Lower leg skin (tissue), 4 donors: ENCODE results near the gene SCART1. TPM values are rescaled to one million over a fixed set of nuclear protein-coding genes. Genes with fewer than 3 reads are reported as not detected.

Experiments used
- DNase-seq, 2 donors: peaks; one replicate each; pipeline ENCODE4 v3.0.0-alpha.2; 2019; ENCODE audit warnings: low spot score in 2 of 2
- H3K4me3 ChIP-seq: fragments of 200-600 bp; sonication (generic); 2 replicates; pipeline ENCODE4 v1.5.1; 2017; ENCODE audit warnings: mild to moderate bottlenecking, low read depth; ENCODE audit not compliant: poor library complexity, severe bottlenecking
- POLR2A ChIP-seq, 2 donors: fragments of 450-650 bp; IDR thresholded peaks; one replicate each; pipeline ENCODE4 v1.6.1; 2016 to 2017; ENCODE audit warnings: antibody characterized with exemption in 2 of 2, mild to moderate bottlenecking in 1 of 2, moderate library complexity in 1 of 2
- WGBS, 2 donors: methylation state at CpG; one replicate each; pipeline ENCODE4 v1.1.5; 2018; 5-methylcytosine and 5-hydroxymethylcytosine counted together
- intact Hi-C: fragments of 100-400 bp; cut with DNase I; formaldehyde crosslinking; loops from one replicate; pipeline ENCODE4 v1.15.0; 2023; ENCODE audit warnings: low total_unique reads
- total RNA-seq, 4 donors: library from RNA; depleted of rRNA; stranded (reverse); fragments of >200 nt; gene quantifications; one replicate each; pipeline ENCODE4 v1.1.0, GENCODE V29; 2016
- TF ChIP-seq, protein P1 (sequence below), 3 donors: fragments of 450-650 bp; IDR thresholded peaks; one replicate each; pipeline ENCODE4 v1.5.1; 2016; ENCODE audit warnings: antibody characterized with exemption in 3 of 3, mild to moderate bottlenecking in 3 of 3, moderate library complexity in 2 of 3

SCART1 gene
- total RNA-seq, 4 donors from 2014 or later: 0.80 to 2.2 (median 1.6) TPM

DNA sequence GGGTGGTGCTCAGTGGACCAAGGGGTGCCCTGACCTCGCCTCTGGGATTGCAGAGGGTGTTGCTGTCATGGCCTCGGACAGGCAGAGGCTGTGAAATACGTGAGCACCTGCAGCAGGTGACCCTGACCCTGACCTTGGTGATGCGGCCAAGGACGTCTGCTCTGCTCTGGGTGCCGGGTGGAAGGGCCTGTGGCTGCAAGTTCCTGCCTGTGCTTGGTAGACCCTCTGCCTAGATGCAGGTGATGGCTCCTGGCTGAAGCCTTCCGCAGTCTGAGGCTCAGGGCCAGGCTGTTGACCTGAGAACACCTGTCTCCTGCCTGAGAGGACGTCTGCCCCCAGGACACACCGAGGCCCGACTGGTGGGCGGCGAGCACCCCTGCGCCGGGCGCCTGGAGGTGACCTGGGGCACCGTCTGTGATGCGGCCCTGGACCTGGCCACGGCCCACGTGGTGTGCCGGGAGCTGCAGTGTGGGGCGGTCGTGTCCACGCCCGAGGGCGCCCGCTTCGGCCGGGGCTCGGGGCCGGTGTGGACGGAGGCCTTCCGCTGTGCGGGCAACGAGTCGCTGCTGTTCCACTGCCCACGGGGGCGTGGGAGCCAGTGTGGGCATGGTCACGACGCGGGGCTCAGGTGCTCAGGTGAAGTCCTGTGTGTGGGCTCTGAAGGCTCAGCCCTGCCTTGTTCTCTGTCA lies 4.4 kb downstream of the SCART1 start:
- DNase-seq: peak in 1 of 2 donors; percentile 83
- TF ChIP-seq, protein P1, sequence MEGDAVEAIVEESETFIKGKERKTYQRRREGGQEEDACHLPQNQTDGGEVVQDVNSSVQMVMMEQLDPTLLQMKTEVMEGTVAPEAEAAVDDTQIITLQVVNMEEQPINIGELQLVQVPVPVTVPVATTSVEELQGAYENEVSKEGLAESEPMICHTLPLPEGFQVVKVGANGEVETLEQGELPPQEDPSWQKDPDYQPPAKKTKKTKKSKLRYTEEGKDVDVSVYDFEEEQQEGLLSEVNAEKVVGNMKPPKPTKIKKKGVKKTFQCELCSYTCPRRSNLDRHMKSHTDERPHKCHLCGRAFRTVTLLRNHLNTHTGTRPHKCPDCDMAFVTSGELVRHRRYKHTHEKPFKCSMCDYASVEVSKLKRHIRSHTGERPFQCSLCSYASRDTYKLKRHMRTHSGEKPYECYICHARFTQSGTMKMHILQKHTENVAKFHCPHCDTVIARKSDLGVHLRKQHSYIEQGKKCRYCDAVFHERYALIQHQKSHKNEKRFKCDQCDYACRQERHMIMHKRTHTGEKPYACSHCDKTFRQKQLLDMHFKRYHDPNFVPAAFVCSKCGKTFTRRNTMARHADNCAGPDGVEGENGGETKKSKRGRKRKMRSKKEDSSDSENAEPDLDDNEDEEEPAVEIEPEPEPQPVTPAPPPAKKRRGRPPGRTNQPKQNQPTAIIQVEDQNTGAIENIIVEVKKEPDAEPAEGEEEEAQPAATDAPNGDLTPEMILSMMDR (IDR thresholded peaks at IDR 0.05): no peak
- no peak for TF ChIP-seq POLR2A (IDR thresholded peaks at IDR 0.05)
- H3K4me3 ChIP-seq: no peak overlapping the region
- 94% methylated on average over 21 to 34 of the region's 40 CpGs for WGBS, 2 donors
- intact Hi-C loops: no loop called here

DNA sequence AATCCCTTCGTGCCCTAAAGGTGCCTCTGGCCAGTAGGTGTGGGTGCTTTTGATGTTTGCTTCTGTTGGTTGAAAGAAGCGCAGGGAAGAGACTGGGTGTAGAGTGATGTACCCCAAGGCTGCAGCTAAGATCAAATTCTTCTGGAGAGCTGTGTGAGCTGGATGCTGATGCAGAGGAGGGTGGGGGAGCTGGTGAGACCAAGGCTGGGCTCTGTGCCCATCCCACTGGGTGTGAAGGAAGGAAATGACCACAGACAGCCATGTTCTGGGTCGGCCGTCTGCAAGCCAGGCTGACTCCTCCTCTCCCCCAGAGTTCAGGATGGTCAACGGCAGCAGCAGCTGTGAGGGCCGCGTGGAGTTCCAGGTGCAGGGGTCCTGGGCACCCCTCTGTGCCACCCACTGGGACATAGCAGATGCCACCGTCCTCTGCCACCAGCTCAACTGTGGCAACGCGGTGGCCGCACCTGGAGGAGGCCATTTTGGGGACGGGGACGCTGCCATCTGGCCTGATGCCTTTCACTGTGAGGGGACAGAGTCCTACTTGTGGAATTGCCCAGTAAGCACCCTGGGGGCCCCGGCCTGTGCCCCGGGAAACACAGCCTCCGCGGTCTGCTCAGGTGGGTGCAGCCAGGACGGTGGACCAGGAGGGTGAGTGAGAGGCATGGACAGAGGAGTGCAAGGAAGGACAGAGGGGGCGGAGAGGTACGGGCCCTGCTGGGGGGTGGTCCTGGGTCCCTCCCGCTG lies 5.1 kb downstream of the SCART1 start:
- intact Hi-C loops: no loop called here
- DNase-seq: peak in 1 of 2 donors; percentile 69
- TF ChIP-seq, protein P1 (IDR thresholded peaks at IDR 0.05): no peak
- no peak overlapping the region for H3K4me3 ChIP-seq
- WGBS, 2 donors: 83 to 91% methylated on average over 17 of the region's 21 CpGs

DNA sequence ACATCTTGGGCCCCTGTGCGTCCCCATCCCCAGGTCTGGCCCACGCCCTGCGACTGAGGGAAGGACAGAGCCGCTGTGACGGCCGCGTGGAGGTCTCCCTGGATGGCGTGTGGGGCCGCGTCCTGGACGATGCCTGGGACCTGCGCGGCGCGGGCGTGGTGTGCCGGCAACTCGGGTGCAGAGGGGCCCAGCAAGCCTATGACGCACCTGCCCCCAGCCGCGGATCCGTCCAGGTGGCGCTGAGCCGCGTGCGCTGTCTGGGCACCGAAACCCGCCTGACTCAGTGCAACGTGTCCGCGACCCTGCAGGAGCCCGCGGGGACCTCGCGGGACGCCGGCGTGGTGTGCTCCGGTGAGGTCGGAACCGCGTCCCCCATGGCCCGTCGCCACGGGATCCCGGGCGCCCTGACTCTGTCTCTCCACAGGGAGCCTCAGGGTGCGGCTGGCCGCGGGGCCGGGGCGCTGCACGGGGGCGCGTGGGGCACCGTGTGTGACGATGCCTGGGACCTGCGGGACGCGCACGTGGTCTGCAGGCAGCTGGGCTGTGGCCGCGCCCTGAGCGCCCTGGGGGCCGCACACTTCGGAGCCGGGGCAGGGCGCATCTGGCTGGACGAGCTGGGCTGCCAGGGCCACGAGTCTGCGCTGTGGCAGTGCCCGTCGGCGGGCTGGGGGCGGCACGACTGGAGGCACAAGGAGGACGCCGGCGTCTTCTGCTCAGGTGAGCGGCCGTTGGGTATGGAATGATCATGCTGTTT lies 5.9 kb downstream of the SCART1 start:
- peak in 1 of 2 donors; percentile 71 for DNase-seq
- TF ChIP-seq, protein P1 (IDR thresholded peaks at IDR 0.05): no peak
- no peak for TF ChIP-seq POLR2A (IDR thresholded peaks at IDR 0.05)
- WGBS, 2 donors: 64 to 84% methylated on average over 37 to 57 of the region's 81 CpGs
- no peak overlapping the region for H3K4me3 ChIP-seq
- intact Hi-C loops: no loop called here

DNA sequence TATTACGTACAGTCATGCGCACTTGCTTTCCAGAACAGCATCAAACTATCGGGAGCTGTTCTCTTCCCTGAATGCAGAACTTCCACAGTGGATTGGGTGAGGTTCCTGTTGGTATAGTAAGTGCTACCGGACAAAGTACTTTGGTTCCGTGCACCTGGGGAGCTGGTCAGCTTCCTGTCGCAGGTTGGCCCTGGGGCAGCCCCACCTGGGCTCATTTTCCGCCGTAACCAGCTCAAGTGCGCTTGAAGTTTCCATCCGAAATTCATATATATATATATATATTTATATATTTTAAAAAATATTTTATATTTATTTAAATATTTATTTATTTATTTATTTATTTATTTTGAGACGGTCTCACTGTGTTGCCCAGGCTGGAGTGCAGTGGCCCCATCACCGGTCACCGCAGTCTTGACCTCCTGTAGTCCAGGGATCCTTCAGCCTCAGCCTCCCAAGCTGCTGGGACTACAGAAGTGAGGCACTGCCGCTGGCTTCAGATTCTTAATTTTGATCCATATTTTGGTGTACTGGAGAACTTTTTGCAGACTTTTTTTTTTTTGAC lies 6.5 kb downstream of the SCART1 start:
- no peak overlapping the region for H3K4me3 ChIP-seq
- intact Hi-C loops: no loop called here
- no peak for TF ChIP-seq POLR2A (IDR thresholded peaks at IDR 0.05)
- TF ChIP-seq, protein P1 (IDR thresholded peaks at IDR 0.05): no peak
- peak in 1 of 2 donors; percentile 61 for DNase-seq
- WGBS, 2 donors: 92 to 93% methylated on average over 14 of the region's 14 CpGs

DNA sequence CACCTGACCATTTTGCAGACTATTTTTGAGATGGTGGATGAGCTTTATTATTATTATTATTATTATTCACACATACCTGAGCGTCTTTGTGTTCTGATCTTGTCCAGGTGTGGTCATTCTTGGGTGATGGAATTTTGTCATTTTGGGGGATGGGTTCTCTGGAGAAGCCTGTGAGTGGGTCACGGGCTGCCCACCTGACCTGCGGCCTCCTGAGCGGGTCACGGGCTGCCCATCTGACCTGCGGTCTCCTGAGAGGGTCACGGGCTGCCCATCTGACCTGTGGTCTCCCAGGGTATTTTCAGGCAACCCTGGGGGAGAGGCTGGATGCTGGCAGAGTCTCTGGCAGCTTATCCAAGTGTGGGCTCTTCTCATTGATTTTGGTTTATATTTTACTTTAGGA lies 7.3 kb downstream of the SCART1 start:
- intact Hi-C loops: no loop called here
- DNase-seq: no peak
- TF ChIP-seq, protein P1 (IDR thresholded peaks at IDR 0.05): no peak
- no peak for TF ChIP-seq POLR2A (IDR thresholded peaks at IDR 0.05)
- no peak overlapping the region for H3K4me3 ChIP-seq
- WGBS, 2 donors: 90 to 92% methylated on average over 7 of the region's 7 CpGs
